ENCODE data around the gene S100A11.

S100A11 gene

GRCh38 chr1:152001631-152002584, 34.9 kb downstream of the S100A11 start:
- H3K4me3 ChIP-seq (ENCODE audit: low read depth, low read length) = no peak overlapping the region
- in situ Hi-C loops (cut with HindIII; ENCODE audit: low sequenced_read_pairs) = loop anchor here (25.0 kb wide), 1 partner anchor 90 kb away; the partner anchor contains the start of gene THEM4
- peak; percentile 97 for DNase-seq (ENCODE audit: low read depth, low spot score)
- peak; percentile 98 for TF ChIP-seq CTCF (IDR thresholded peaks at IDR 0.05; ENCODE audit: low read depth, low read length)

GRCh38 chr1:152000964-152001630, 35.7 kb downstream of the S100A11 start:
- no peak for TF ChIP-seq CTCF (IDR thresholded peaks at IDR 0.05; ENCODE audit: low read depth, low read length)
- no peak overlapping the region for H3K4me3 ChIP-seq (ENCODE audit: low read depth, low read length)
- in situ Hi-C loops (cut with HindIII; ENCODE audit: low sequenced_read_pairs) = loop anchor here (25.0 kb wide), 1 partner anchor 89 kb away; the partner anchor contains the start of gene THEM4

GRCh38 chr1:151998611-151999362, 38.0 kb downstream of the S100A11 start:
- H3K4me3 ChIP-seq (ENCODE audit: low read depth, low read length) = no peak overlapping the region
- in situ Hi-C loops (cut with HindIII; ENCODE audit: low sequenced_read_pairs) = no loop called here
- TF ChIP-seq CTCF (IDR thresholded peaks at IDR 0.05; ENCODE audit: low read depth, low read length) = no peak
- no peak for DNase-seq (ENCODE audit: low read depth, low spot score)

More at GRCh38 chr1:152000964-152001630, 35.7 kb downstream of the S100A11 start:
- DNase-seq (ENCODE audit: low read depth, low spot score) = no peak

GRCh38 chr1:151997284-151997570, 39.6 kb downstream of the S100A11 start:
- no peak for DNase-seq (ENCODE audit: low read depth, low spot score)
- in situ Hi-C loops (cut with HindIII; ENCODE audit: low sequenced_read_pairs) = no loop called here
- no peak overlapping the region for H3K4me3 ChIP-seq (ENCODE audit: low read depth, low read length)
- TF ChIP-seq CTCF (IDR thresholded peaks at IDR 0.05; ENCODE audit: low read depth, low read length) = no peak

- DNase-seq (ENCODE audit: low read depth, low spot score) = no peak
- TF ChIP-seq CTCF (IDR thresholded peaks at IDR 0.05; ENCODE audit: low read depth, low read length) = no peak
Observed at GRCh38 chr1:151995774-151996173, 41.0 kb downstream of the S100A11 start.

GRCh38 chr1:151994956-151995355, 41.8 kb downstream of the S100A11 start:
- H3K4me3 ChIP-seq (ENCODE audit: low read depth, low read length) = no peak overlapping the region
- DNase-seq (ENCODE audit: low read depth, low spot score) = peak; percentile 95
- no peak for TF ChIP-seq CTCF (IDR thresholded peaks at IDR 0.05; ENCODE audit: low read depth, low read length)
- in situ Hi-C loops (cut with HindIII; ENCODE audit: low sequenced_read_pairs) = no loop called here

More at GRCh38 chr1:151995774-151996173, 41.0 kb downstream of the S100A11 start:
- no peak overlapping the region for H3K4me3 ChIP-seq (ENCODE audit: low read depth, low read length)
- in situ Hi-C loops (cut with HindIII; ENCODE audit: low sequenced_read_pairs) = no loop called here
